GM12878 (cell line): ENCODE data around the gene TFB1M. TPM values are rescaled to one million over a fixed set of nuclear protein-coding genes. Genes with fewer than 3 reads are reported as not detected.

Experiments
- ATAC-seq: fragments of 200-7000 bp; cut with Tn5 transposase; 3 replicates; pipeline ENCODE4 v1.9.1; 2020; ENCODE audit warnings: mild to moderate bottlenecking, moderate library complexity
- BruUV-seq: library from RNA; stranded (reverse); fragments of 400-500 nt; replicated peaks from 2 replicates; lab custom pipeline; 2021; lab: Mats Ljungman, UMichigan
- CTCF ChIA-PET: fragments of 300-600 bp; sonication (Branson Sonifier 250); formaldehyde crosslinking; extraction: SDS; loops from one replicate; lab custom pipeline; 2021; ENCODE audit warnings: inconsistent platforms; lab: Yijun Ruan, JAX
- POLR2A ChIA-PET: fragments of 350-600 bp; formaldehyde crosslinking; extraction: SDS; loops from one replicate; lab custom pipeline; 2021; ENCODE audit warnings: inconsistent platforms; lab: Charles Lee
- RAD21 ChIA-PET: fragments of 300-600 bp; sonication (Branson Sonifier 250); formaldehyde crosslinking; loops from one replicate; lab custom pipeline; 2023; ENCODE audit warnings: antibody characterized with exemption; ENCODE audit not compliant: unreplicated experiment; lab: Charles Lee
- SMC1A ChIA-PET: fragments of 300-600 bp; sonication (Branson Sonifier 250); formaldehyde crosslinking; loops from one replicate; lab custom pipeline; 2023; ENCODE audit not compliant: unreplicated experiment, uncharacterized antibody; lab: Charles Lee
- DNase-seq: peaks from one replicate; pipeline ENCODE4 v3.0.0-alpha.2; 2011; ENCODE audit warnings: low read depth, low spot score
- FAIRE-seq: peaks from 3 replicates; lab custom pipeline; 2011; peaks lifted over from hg19 to GRCh38; lab: Jason Lieb, UNC
- H2AFZ ChIP-seq: 2 replicates; pipeline ENCODE4 v1.6.0; 2011; ENCODE audit warnings: low read depth, low read length, control low read depth; ENCODE audit not compliant: control insufficient read depth
- H3K27ac ChIP-seq: 2 replicates; pipeline ENCODE4 v1.5.1; 2011; ENCODE audit warnings: control low read depth; ENCODE audit not compliant: control insufficient read depth, insufficient read depth
- H3K27me3 ChIP-seq, 2 experiments: replicated peaks in 1 of 2; 2 replicates each; pipeline versions ENCODE4 v1.6.0 to v1.6.1; 2011; ENCODE audit warnings: low read length in 1 of 2; ENCODE audit not compliant: control insufficient read depth in 2 of 2, insufficient read depth in 2 of 2
- H3K36me3 ChIP-seq, 2 experiments: 2 replicates each; pipeline ENCODE4 v1.5.1; 2011; ENCODE audit warnings: low read length in 1 of 2; ENCODE audit not compliant: control insufficient read depth in 2 of 2, insufficient read depth in 2 of 2
- H3K4me1 ChIP-seq: 2 replicates; pipeline ENCODE4 v1.6.1; 2011; ENCODE audit warnings: mild to moderate bottlenecking, low read length, moderate library complexity, mixed read lengths; ENCODE audit not compliant: control insufficient read depth, insufficient read depth
- H3K4me2 ChIP-seq: 2 replicates; pipeline ENCODE4 v1.6.0; 2011; ENCODE audit warnings: control low read depth; ENCODE audit not compliant: control insufficient read depth, insufficient read depth
- H3K4me3 ChIP-seq: fragments of 200-600 bp; sonication (generic); 2 replicates; pipeline ENCODE4 v1.5.1; 2016
- H3K79me2 ChIP-seq: 2 replicates; pipeline ENCODE4 v1.6.0; 2011; ENCODE audit warnings: low read length; ENCODE audit not compliant: control insufficient read depth, insufficient read depth
- H3K9ac ChIP-seq: 2 replicates; pipeline ENCODE4 v1.8.0; 2011; ENCODE audit warnings: low read length, control low read depth, mixed read lengths; ENCODE audit not compliant: control insufficient read depth, insufficient read depth
- H3K9me3 ChIP-seq: replicated peaks from 3 replicates; pipeline ENCODE4 v1.5.1; 2011; ENCODE audit warnings: mild to moderate bottlenecking, low read length; ENCODE audit not compliant: control insufficient read depth, insufficient read depth
- H4K20me1 ChIP-seq: 2 replicates; pipeline ENCODE4 v1.6.0; 2011; ENCODE audit not compliant: control insufficient read depth, insufficient read depth
- CBX3 ChIP-seq: fragments of 200-600 bp; sonication (generic); IDR thresholded peaks from 2 replicates; pipeline ENCODE4 v1.6.1; 2016; ENCODE audit warnings: low read depth, borderline replicate concordance
- NFYB ChIP-seq: IDR thresholded peaks from 2 replicates; pipeline ENCODE4 v1.6.1; 2011; ENCODE audit warnings: low read depth, mild to moderate bottlenecking, low read length, improper control_type of control experiment, moderate library complexity; ENCODE audit not compliant: insufficient read depth
- SREBF1 ChIP-seq: IDR thresholded peaks from 2 replicates; pipeline ENCODE4 v1.6.1; 2012; ENCODE audit warnings: mild to moderate bottlenecking, low read length
- TARDBP ChIP-seq: IDR thresholded peaks from 2 replicates; pipeline ENCODE4 v1.6.1; 2016; ENCODE audit warnings: borderline replicate concordance
- USF2 ChIP-seq: IDR thresholded peaks from 2 replicates; pipeline ENCODE4 v1.6.1; 2011; ENCODE audit warnings: low read depth, low read length, improper control_type of control experiment, borderline replicate concordance
- WGBS: methylation state at CpG from one replicate; pipeline ENCODE4 v1.1.6; 2016; ENCODE audit warnings: low lambda C conversion rate; ENCODE audit not compliant: insufficient replicate concordance, insufficient coverage; ENCODE audit errors: missing lambda C conversion rate; 5-methylcytosine and 5-hydroxymethylcytosine counted together
- in situ Hi-C: fragments of 300-500 bp; cut with MboI; formaldehyde crosslinking; loops from 9 replicates; pipeline ENCODE4 v1.14.3; 2018; ENCODE audit warnings: mixed read lengths
- intact Hi-C: fragments of 100-400 bp; cut with micrococcal nuclease; formaldehyde crosslinking; loops from one replicate; pipeline ENCODE4 v1.14.2; 2022; ENCODE audit not compliant: unreplicated experiment
- polyA plus RNA-seq, 11 experiments: library from polyadenylated mRNA; depleted of rRNA in 4 of 11; unstranded in 6 of 11; stranded (reverse) in 5 of 11; fragments of >200 nt; fragmentation: Nextera tagmentation in 4 of 11; fragmentation: Illumina TruSeq in 1 of 11; extraction: Ambion mirVana in 4 of 11; extraction: Trizol in 1 of 11; gene quantifications; 1 replicate in 1 of 11; 2 replicates in 10 of 11; pipeline versions ENCODE4 v1.2.1 to v1.2.3, GENCODE V29; 2011 to 2016; ENCODE audit warnings: inconsistent platforms in 2 of 11, missing spikeins in 2 of 11, low read depth in 1 of 11
- total RNA-seq, 4 experiments: library from RNA; depleted of rRNA in 3 of 4; stranded (reverse); fragments of >200 nt in 3 of 4; fragmentation: Illumina TruSeq in 1 of 4; extraction: Trizol in 1 of 4; gene quantifications; 2 replicates each; pipeline versions ENCODE4 v1.2.1 to v1.2.3, GENCODE V29; 2013 to 2021
- TF ChIP-seq, protein P1 (sequence below): fragments of 450-650 bp; IDR thresholded peaks from 2 replicates; pipeline ENCODE4 v1.6.1; 2017; ENCODE audit warnings: low read depth, mild to moderate bottlenecking, moderate library complexity
- TF ChIP-seq, protein P2 (sequence below): fragments of 450-650 bp; IDR thresholded peaks from 2 replicates; pipeline ENCODE4 v1.6.1; 2016; ENCODE audit warnings: mild to moderate bottlenecking

Gene TFB1M
- total and polyA plus RNA-seq, 10 of the 15 experiments (the other 5 are each of a cell fraction or from before 2014, with no cell fraction given): 29.9 to 117 (median 41.3) TPM

GRCh38 chr6:155259897-155260296 lies 54.4 kb downstream of the TFB1M start (continued):
- TF ChIP-seq, protein P1, sequence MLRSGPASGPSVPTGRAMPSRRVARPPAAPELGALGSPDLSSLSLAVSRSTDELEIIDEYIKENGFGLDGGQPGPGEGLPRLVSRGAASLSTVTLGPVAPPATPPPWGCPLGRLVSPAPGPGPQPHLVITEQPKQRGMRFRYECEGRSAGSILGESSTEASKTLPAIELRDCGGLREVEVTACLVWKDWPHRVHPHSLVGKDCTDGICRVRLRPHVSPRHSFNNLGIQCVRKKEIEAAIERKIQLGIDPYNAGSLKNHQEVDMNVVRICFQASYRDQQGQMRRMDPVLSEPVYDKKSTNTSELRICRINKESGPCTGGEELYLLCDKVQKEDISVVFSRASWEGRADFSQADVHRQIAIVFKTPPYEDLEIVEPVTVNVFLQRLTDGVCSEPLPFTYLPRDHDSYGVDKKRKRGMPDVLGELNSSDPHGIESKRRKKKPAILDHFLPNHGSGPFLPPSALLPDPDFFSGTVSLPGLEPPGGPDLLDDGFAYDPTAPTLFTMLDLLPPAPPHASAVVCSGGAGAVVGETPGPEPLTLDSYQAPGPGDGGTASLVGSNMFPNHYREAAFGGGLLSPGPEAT: no peak
- no peak for TF ChIP-seq SREBF1
- TF ChIP-seq, protein P2, sequence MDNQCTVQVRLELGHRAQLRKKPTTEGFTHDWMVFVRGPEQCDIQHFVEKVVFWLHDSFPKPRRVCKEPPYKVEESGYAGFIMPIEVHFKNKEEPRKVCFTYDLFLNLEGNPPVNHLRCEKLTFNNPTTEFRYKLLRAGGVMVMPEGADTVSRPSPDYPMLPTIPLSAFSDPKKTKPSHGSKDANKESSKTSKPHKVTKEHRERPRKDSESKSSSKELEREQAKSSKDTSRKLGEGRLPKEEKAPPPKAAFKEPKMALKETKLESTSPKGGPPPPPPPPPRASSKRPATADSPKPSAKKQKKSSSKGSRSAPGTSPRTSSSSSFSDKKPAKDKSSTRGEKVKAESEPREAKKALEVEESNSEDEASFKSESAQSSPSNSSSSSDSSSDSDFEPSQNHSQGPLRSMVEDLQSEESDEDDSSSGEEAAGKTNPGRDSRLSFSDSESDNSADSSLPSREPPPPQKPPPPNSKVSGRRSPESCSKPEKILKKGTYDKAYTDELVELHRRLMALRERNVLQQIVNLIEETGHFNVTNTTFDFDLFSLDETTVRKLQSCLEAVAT: no peak
- no peak for TF ChIP-seq CBX3

DNA sequence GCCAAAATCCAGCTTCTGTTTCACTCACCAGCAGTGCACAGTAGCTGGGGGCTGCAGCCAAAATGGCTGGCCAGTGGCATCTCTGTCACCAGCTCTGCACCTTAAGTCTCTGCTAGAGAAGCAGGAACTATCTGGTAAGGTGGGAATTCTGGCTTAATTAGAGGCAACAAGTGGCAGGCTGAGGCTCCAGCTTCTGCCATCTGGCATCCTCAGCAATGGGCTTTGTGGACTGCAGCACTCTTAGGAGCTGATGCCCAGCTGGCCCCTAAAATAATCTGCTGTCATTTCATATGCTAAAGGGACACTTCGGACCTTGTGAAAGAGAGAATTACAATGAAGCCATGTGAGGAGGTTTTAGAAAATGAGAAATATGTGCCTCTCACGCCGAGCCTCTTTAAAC lies 55.1 kb downstream of the TFB1M start:
- FAIRE-seq (no peak), DNase-seq (no peak), ATAC-seq (no peak)
- Histone ChIP-seq H3K9me3 (no peaks in the 10 kb centered on the region), H3K27ac (no peak overlapping the region), H3K9ac (no peak overlapping the region), H3K79me2 (no peaks in the 10 kb centered on the region), H3K4me3 (no peak overlapping the region), H3K27me3 (no peaks in the 10 kb centered on the region), H3K36me3 (peaks cover 18 to 20% of the 10 kb centered on the region in 2 experiments; a peak in 3 of 4 replicates), H2AFZ (no peak overlapping the region), H4K20me1 (no peaks in the 10 kb centered on the region), H3K4me1 (peaks cover 17% of the 10 kb centered on the region), H3K4me2 (no peak overlapping the region)
- ChIA-PET RAD21 (interaction anchor here (0.9 to 3.0 kb wide), 4 partner anchors 11 to 88 kb away, joined by 3 to 13 read pairs (median 4); no protein-coding TSS in a partner anchor), SMC1A (interaction anchor here (1.1 to 3.6 kb wide), 4 partner anchors 8 to 351 kb away, joined by 3 to 15 read pairs (median 12); no protein-coding TSS in a partner anchor), POLR2A (interaction anchor here (0.6 kb wide), 1 partner anchor 81 kb away, joined by 4 read pairs; no protein-coding TSS in a partner anchor), CTCF (interaction anchor here (1.3 to 2.8 kb wide), 3 partner anchors 8 to 28 kb away, joined by 3 to 6 read pairs (median 3); no protein-coding TSS in a partner anchor)
- in situ Hi-C loops (no loop called here), intact Hi-C loops (no loop called here)
- BruUV-seq: no TSS peak
- TF ChIP-seq USF2: no peak
- TF ChIP-seq TARDBP: no peak
- TF ChIP-seq NFYB: no peak
- 98% methylated on average over 3 of the region's 3 CpGs for WGBS
